ENCODE data around the gene RBM18.

The RBM18 gene

GRCh38 chr9:122239722-122240121 lies 24.9 kb downstream of the RBM18 start:
- no peaks in the 10 kb centered on the region for H3K4me1 Mint-ChIP-seq (ENCODE audit: low read depth)
- no peaks in the 10 kb centered on the region for H3K9me3 Mint-ChIP-seq
- H3K36me3 Mint-ChIP-seq (ENCODE audit: low read depth) = peaks cover 31% of the 10 kb centered on the region
- no peak overlapping the region for H3K27ac Mint-ChIP-seq
- no peak overlapping the region for H3K4me3 Mint-ChIP-seq
- H3K27me3 Mint-ChIP-seq (ENCODE audit: low read depth) = no peaks in the 10 kb centered on the region

DNA sequence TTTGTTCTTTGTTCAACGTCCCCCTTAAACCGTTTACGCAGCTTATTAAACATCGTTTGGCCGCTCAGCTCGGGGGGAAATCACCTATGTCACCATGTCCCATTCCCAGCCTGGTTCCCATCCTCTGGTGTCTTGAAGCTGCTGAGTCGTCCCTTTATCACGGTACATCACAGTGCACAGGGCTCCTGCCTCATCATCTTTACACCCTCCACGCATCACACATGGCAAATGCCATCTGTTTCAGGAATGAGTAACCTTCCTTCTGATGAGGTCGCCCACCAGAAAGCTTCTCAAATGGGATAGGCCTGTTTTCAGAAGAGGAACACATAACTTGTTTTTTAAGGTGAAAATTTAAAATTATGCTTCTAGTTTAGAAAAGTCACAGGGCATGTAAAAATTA lies 28.0 kb downstream of the RBM18 start:
- Mint-ChIP-seq H3K9me3 (no peaks in the 10 kb centered on the region), H3K27me3 (ENCODE audit: low read depth) (peaks cover 12% of the 10 kb centered on the region), H3K4me1 (ENCODE audit: low read depth) (no peaks in the 10 kb centered on the region), H3K4me3 (no peak overlapping the region), H3K36me3 (ENCODE audit: low read depth) (peaks cover 15% of the 10 kb centered on the region), H3K27ac (no peak overlapping the region)

DNA sequence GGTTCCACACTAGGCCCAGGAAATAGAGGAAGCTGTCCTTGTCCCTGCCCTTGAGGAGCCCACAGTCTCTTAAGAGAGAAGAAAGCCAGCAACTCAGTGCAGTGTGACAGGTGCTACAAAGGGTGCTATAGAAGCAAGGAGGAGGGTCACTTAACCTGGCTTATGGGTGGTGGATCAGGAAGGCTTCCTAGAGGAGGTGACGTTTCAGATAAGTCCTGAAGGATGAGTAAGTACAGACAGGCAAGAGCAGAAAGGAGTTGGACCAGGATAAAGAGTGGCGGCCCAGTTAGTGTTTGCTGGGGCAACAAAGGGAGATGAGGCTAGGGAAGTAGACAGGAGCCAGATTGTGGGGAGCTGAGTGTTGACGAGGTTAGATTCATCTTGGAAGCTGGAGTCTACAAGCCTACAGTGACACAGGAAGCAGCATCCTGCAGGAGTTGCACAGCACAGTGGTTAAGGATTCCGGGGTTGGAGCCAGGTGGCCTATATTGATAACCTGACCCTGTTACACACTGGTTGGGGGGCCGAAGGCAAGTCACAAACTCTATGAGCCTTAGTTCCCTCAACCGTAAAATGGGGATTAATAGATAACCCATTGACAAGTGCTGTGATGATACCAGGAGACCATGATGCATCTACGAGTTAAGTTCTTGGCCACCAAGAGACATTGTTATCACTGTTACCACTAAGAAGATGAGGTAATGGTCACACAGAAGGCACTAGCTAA lies 30.5 kb downstream of the RBM18 start:
- peaks cover 4% of the 10 kb centered on the region for H3K36me3 Mint-ChIP-seq (ENCODE audit: low read depth)
- no peaks in the 10 kb centered on the region for H3K9me3 Mint-ChIP-seq
- no peaks in the 10 kb centered on the region for H3K4me1 Mint-ChIP-seq (ENCODE audit: low read depth)
- no peak overlapping the region for H3K27ac Mint-ChIP-seq
- H3K27me3 Mint-ChIP-seq (ENCODE audit: low read depth) = peaks cover 14% of the 10 kb centered on the region
- H3K4me3 Mint-ChIP-seq = no peak overlapping the region

- H3K4me1 Mint-ChIP-seq (ENCODE audit: low read depth) = no peaks in the 10 kb centered on the region
- no peak overlapping the region for H3K27ac Mint-ChIP-seq
- H3K9me3 Mint-ChIP-seq = no peaks in the 10 kb centered on the region
- peaks cover 19% of the 10 kb centered on the region for H3K27me3 Mint-ChIP-seq (ENCODE audit: low read depth)
- H3K36me3 Mint-ChIP-seq (ENCODE audit: low read depth) = no peaks in the 10 kb centered on the region
- no peak overlapping the region for H3K4me3 Mint-ChIP-seq
Measured at GRCh38 chr9:122232796-122233306, 31.8 kb downstream of the RBM18 start.

- Mint-ChIP-seq H3K9me3 (no peaks in the 10 kb centered on the region), H3K36me3 (ENCODE audit: low read depth) (no peaks in the 10 kb centered on the region), H3K27ac (no peak overlapping the region), H3K4me1 (ENCODE audit: low read depth) (no peaks in the 10 kb centered on the region), H3K4me3 (no peak overlapping the region), H3K27me3 (ENCODE audit: low read depth) (peaks cover 39% of the 10 kb centered on the region)
Measured at GRCh38 chr9:122229485-122229837, 35.2 kb downstream of the RBM18 start.

DNA sequence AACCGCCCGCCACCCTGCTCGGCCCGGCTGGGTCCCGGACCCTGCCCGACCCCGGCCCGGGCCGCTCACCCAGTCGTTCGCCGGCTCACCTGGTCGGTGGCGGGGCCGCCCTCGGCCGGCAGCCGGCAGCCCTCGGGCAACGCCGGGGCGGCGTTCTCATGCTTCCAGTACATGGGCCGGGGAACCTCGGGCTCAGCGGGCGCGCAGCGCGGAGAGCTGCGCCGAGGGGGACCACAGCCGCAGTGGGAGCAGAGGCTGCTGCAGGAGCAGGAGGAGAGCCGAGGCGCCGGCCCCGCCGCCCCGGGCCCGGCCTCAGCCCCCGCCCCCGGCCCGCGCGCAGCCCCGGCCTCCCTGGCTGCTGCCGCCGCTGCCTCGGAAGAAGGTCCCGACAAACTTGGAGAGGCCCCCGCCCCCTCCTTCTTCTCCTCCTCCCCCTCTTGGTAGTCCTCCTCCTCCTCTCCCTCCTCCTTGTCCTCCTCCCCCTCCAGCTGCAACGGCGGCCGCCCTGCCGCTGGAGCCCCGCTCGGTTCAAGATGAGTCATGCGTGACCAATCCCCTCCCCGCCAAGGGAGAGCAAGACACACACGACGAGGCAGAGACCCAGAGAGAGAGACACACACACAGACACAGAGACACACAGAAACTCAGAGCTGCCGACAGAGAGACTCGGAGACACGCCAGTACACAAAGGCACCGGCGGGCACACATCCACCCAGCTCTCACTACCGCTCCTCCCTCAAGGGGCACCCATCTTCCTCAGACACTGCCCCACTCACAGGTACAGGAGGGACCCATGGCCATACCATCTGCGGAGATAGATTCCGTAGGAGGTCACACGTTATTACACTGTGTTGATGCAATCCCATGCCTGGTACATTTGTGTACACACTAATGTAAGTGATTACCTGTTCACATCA lies 35.8 kb downstream of the RBM18 start, which contains the start of gene LHX6:
Gene LHX6 (minus strand): TSS at position 390 of the 917 bp plus-strand sequence. CDS start 217 bp downstream, at position 173.
- H3K4me1 Mint-ChIP-seq (ENCODE audit: low read depth) = no peaks in the 10 kb centered on the region

DNA sequence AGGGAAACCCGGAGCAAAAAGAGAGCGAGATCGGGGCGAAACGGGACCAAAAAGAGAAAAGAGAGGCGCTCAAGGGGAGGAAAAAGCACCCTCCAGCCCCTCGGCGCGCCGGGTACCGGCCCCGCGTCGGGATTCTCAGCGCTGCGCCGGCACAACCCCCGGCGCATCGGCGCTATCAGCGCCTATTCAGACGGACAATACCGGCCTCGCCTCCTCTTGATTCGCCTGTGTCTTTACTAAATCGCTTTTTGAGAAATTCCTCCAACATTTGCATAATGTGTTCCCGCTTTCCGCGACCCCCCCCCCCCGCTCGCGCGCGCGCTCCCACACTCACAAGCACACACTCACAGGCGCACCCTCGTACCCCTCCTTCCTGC lies 36.5 kb downstream of the RBM18 start:
- Mint-ChIP-seq H3K27me3 (ENCODE audit: low read depth) (peaks cover 45% of the 10 kb centered on the region), H3K9me3 (no peaks in the 10 kb centered on the region), H3K36me3 (ENCODE audit: low read depth) (no peaks in the 10 kb centered on the region), H3K4me3 (no peak overlapping the region), H3K27ac (no peak overlapping the region), H3K4me1 (ENCODE audit: low read depth) (no peaks in the 10 kb centered on the region)

More for the DNA sequence above, 35.8 kb downstream of the RBM18 start, which contains the start of gene LHX6:
- Mint-ChIP-seq H3K9me3 (no peaks in the 10 kb centered on the region), H3K36me3 (ENCODE audit: low read depth) (no peaks in the 10 kb centered on the region), H3K4me3 (no peak within 1 kb of the TSS), H3K27me3 (ENCODE audit: low read depth) (peaks cover 40% of the 10 kb centered on the region), H3K27ac (no peak within 1 kb of the TSS)

DNA sequence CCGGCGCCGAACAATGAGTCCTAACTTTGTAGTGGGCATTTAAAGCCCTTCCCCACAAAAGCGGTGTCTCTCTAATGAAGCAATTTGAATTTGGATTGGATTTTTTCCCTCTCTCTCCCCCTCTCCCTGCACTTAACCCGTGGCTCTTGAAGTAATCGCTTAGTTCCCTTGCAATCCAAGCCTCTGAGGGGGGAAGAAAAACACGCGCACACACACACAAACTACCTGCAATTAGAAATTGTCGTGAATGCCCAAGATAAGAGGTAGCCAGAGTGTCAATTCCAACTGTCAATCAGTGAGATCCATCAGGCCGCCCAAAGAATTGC lies 37.1 kb downstream of the RBM18 start:
- Mint-ChIP-seq H3K4me3 (no peak overlapping the region), H3K9me3 (no peaks in the 10 kb centered on the region), H3K27ac (no peak overlapping the region), H3K36me3 (ENCODE audit: low read depth) (no peaks in the 10 kb centered on the region), H3K27me3 (ENCODE audit: low read depth) (peaks cover 48% of the 10 kb centered on the region), H3K4me1 (ENCODE audit: low read depth) (no peaks in the 10 kb centered on the region)

- no peak overlapping the region for H3K27ac Mint-ChIP-seq
- no peaks in the 10 kb centered on the region for H3K4me1 Mint-ChIP-seq (ENCODE audit: low read depth)
- no peaks in the 10 kb centered on the region for H3K36me3 Mint-ChIP-seq (ENCODE audit: low read depth)
- no peak overlapping the region for H3K4me3 Mint-ChIP-seq
- H3K27me3 Mint-ChIP-seq (ENCODE audit: low read depth) = peaks cover 52% of the 10 kb centered on the region
- H3K9me3 Mint-ChIP-seq = no peaks in the 10 kb centered on the region
Measured at GRCh38 chr9:122226758-122227574, 37.7 kb downstream of the RBM18 start.

DNA sequence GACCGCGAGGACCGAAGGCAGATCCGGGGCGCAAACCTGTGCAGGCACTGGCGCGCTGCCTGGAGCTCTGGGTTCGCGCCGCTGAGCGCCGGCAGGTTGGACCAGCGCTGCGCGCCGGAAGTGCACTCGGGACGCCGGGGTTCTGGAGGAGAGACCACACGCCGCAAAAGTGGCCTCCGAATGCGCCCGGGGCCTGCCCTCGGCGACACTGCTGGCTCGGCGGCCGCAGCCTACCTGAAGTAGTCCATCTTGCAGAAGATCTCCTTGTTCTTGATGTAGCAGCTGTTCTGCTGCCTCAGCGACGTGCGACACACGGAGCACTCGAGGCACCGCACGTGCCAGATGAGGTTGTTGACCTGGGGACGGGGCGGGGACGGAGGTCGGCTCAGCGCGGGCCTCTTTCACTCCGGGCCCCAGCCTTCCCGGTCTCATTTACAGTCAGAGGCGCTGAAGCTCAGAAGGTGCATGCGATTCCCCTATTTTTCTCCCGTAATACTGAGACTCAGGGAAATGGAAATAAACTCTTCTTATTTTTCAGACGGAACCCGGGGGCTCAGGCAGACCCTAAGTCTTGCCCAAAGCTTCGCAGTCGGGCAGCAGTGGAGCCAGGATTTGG lies 38.4 kb downstream of the RBM18 start:
- Mint-ChIP-seq H3K4me3 (no peak overlapping the region), H3K27ac (no peak overlapping the region), H3K27me3 (ENCODE audit: low read depth) (peaks cover 55% of the 10 kb centered on the region), H3K9me3 (no peaks in the 10 kb centered on the region), H3K36me3 (ENCODE audit: low read depth) (no peaks in the 10 kb centered on the region), H3K4me1 (ENCODE audit: low read depth) (no peaks in the 10 kb centered on the region)

DNA sequence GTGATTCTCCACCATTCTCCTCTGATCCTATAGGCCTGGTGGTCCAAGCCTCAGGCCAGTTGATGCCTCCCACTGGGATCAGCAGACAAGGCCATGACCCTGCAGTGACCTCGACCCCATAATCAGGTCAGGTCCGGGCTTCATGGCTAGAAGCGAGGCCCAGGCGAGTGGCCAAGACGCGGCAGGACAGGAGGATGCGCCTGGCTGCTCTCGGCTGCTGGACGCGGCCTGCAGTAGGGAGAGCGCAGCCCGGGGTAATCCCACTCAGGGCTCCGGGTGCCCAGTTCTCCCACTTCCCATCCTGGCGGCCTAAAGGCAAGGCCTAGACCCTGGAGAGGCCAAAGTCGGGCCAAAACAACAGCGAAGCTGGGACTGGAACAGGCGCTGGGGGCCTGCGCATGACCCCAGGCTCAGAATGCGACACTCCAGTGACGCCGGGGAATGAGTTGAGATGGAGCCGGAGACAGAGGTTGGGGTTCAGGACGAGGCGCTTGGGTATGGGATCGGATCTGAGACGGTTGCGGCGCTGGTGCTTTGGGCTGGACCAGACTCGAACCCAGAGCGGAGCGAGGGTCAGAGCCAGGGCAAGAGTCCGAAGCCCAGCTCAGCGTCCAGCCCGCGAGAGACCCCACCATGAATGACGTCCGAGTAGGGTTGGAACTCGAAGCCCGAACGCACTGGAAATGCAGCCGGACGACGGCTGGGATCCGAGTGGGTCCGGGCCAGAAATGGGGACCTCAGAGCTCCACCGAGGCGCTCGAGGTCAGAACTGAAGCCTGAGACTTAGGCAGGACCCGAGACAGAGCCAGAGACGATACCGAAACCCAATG lies 39.1 kb downstream of the RBM18 start:
- Mint-ChIP-seq H3K36me3 (ENCODE audit: low read depth) (no peaks in the 10 kb centered on the region), H3K27ac (no peak overlapping the region), H3K4me1 (ENCODE audit: low read depth) (no peaks in the 10 kb centered on the region), H3K9me3 (no peaks in the 10 kb centered on the region), H3K27me3 (ENCODE audit: low read depth) (peaks cover 60% of the 10 kb centered on the region), H3K4me3 (no peak overlapping the region)

- Mint-ChIP-seq H3K4me1 (ENCODE audit: low read depth) (peaks cover 14% of the 10 kb centered on the region), H3K27ac (no peak overlapping the region), H3K4me3 (no peak overlapping the region), H3K36me3 (ENCODE audit: low read depth) (no peaks in the 10 kb centered on the region), H3K27me3 (ENCODE audit: low read depth) (peaks cover 81% of the 10 kb centered on the region), H3K9me3 (no peaks in the 10 kb centered on the region)
Measured at GRCh38 chr9:122223435-122223834, 41.2 kb downstream of the RBM18 start.

DNA sequence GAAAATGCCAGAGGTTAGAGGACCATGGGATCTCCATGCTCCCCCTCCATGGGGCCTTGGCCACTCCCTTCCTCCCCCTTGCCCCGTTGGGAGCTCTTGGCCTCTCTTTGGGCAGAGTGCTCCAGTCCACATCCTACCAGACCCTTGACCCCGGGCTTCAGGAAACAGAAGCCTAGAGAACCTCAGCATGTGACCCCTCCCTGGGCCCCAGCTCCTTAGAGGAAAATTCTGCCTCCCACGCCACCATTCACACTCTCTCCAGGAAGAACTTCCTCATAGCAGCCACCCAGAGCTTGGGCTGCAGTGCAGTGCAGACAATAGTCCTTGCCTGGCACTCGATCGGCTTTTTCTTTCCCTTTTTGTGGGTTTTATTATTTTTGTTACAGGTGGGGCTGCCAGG lies 41.8 kb downstream of the RBM18 start:
- no peak overlapping the region for H3K27ac Mint-ChIP-seq
- no peak overlapping the region for H3K4me3 Mint-ChIP-seq
- H3K36me3 Mint-ChIP-seq (ENCODE audit: low read depth) = no peaks in the 10 kb centered on the region
- H3K9me3 Mint-ChIP-seq = no peaks in the 10 kb centered on the region
- H3K27me3 Mint-ChIP-seq (ENCODE audit: low read depth) = peaks cover 82% of the 10 kb centered on the region
- H3K4me1 Mint-ChIP-seq (ENCODE audit: low read depth) = peaks cover 21% of the 10 kb centered on the region

All from T-helper 1 cell treated with Interleukin-12 subunit alpha and Interleukin-12 subunit beta and Interleukin-4 antibody, amounts not matched to agents 30 μg/mL and 1 μg/mL, for 36 hours (primary cell).